ENCODE data around the gene GNAQ.
"Not testable (repeated sequence)": the region's sequence is repeated elsewhere in the genome, so short reads cannot be mapped to it uniquely, and the experiment has no call there.

The GNAQ gene

GRCh38 chr9:77896938-77897667 lies 134.5 kb downstream of the GNAQ start:
- no peak for DNase-seq

- DNase-seq = no peak
Observed at GRCh38 chr9:77896269-77896937, 135.2 kb downstream of the GNAQ start.

GRCh38 chr9:77893706-77894105 lies 137.9 kb downstream of the GNAQ start:
- no peak for DNase-seq

- DNase-seq = no peak
Observed at GRCh38 chr9:77892955-77893514, 138.6 kb downstream of the GNAQ start.

- DNase-seq = no peak
Observed at GRCh38 chr9:77892171-77892570, 139.4 kb downstream of the GNAQ start.

- no peak for DNase-seq
Observed at GRCh38 chr9:77891128-77891800, 140.3 kb downstream of the GNAQ start.

GRCh38 chr9:77887662-77888061 lies 143.9 kb downstream of the GNAQ start:
- no peak for DNase-seq

GRCh38 chr9:77885104-77885672 lies 146.4 kb downstream of the GNAQ start:
- no peak for DNase-seq

- DNase-seq = no peak
Observed at GRCh38 chr9:77883846-77884771, 147.5 kb downstream of the GNAQ start.

GRCh38 chr9:77883133-77883532 lies 148.5 kb downstream of the GNAQ start:
- no peak for DNase-seq

GRCh38 chr9:77882294-77882693 lies 149.3 kb downstream of the GNAQ start:
- DNase-seq = no peak

GRCh38 chr9:77881634-77882033 lies 150.0 kb downstream of the GNAQ start:
- DNase-seq = not testable (repeated sequence)

- no peak for DNase-seq
Observed at GRCh38 chr9:77881111-77881510, 150.5 kb downstream of the GNAQ start.

GRCh38 chr9:77879437-77879943 lies 152.1 kb downstream of the GNAQ start:
- DNase-seq = no peak

GRCh38 chr9:77878793-77879192 lies 152.8 kb downstream of the GNAQ start:
- DNase-seq = not testable (repeated sequence)

- no peak for DNase-seq
Observed at GRCh38 chr9:77877976-77878375, 153.6 kb downstream of the GNAQ start.

- DNase-seq = no peak
Observed at GRCh38 chr9:77876590-77876989, 155.0 kb downstream of the GNAQ start.

GRCh38 chr9:77876091-77876490 lies 155.5 kb downstream of the GNAQ start:
- no peak for DNase-seq

- no peak for DNase-seq
Observed at GRCh38 chr9:77872863-77873262, 158.7 kb downstream of the GNAQ start.

- no peak for DNase-seq
Observed at GRCh38 chr9:77872177-77872576, 159.4 kb downstream of the GNAQ start.

- DNase-seq = no peak
Observed at GRCh38 chr9:77871483-77871882, 160.1 kb downstream of the GNAQ start.

GRCh38 chr9:77866878-77867277 lies 164.7 kb downstream of the GNAQ start:
- no peak for DNase-seq
